Karpas-422 (cell line): Measurements from ENCODE around the gene ROBO1. TPM values are rescaled to one million over a fixed set of nuclear protein-coding genes. Genes with fewer than 3 reads are reported as not detected.

Experiments
- DNase-seq: peaks from one replicate; pipeline ENCODE4 v3.0.0-alpha.2; 2015
- H2AFZ ChIP-seq: fragments of 200-600 bp; sonication (generic); 2 replicates; pipeline ENCODE4 v1.6.1; 2014; ENCODE audit warnings: antibody characterized with exemption, low read length, mixed read lengths
- H3K27ac ChIP-seq: fragments of 200-600 bp; sonication (generic); 2 replicates; pipeline ENCODE4 v1.5.1; 2014; ENCODE audit warnings: mild to moderate bottlenecking, low read length, moderate library complexity
- H3K27me3 ChIP-seq: fragments of 200-600 bp; sonication (generic); 2 replicates; pipeline ENCODE4 v1.6.1; 2014; ENCODE audit warnings: low read length, mixed read lengths
- H3K36me3 ChIP-seq: fragments of 200-600 bp; sonication (generic); 2 replicates; pipeline ENCODE4 v1.6.1; 2014; ENCODE audit warnings: low read length, mixed read lengths; ENCODE audit not compliant: insufficient read depth
- H3K4me1 ChIP-seq: fragments of 200-600 bp; sonication (generic); 2 replicates; pipeline ENCODE4 v1.6.1; 2014; ENCODE audit warnings: mild to moderate bottlenecking, low read length, mixed read lengths
- H3K4me2 ChIP-seq: fragments of 200-600 bp; sonication (generic); 2 replicates; pipeline ENCODE4 v1.6.1; 2014; ENCODE audit warnings: low read length, low read depth, mild to moderate bottlenecking; ENCODE audit not compliant: poor library complexity, severe bottlenecking
- H3K4me3 ChIP-seq: fragments of 200-600 bp; sonication (generic); 2 replicates; pipeline ENCODE4 v1.5.1; 2014; ENCODE audit warnings: mild to moderate bottlenecking, antibody characterized with exemption, low read length, mixed read lengths
- H3K79me2 ChIP-seq: fragments of 200-600 bp; sonication (generic); 2 replicates; pipeline ENCODE4 v1.6.1; 2014; ENCODE audit warnings: mild to moderate bottlenecking, low read length, mixed read lengths
- H3K9ac ChIP-seq: fragments of 200-600 bp; sonication (generic); 2 replicates; pipeline ENCODE4 v1.6.0; 2014; ENCODE audit warnings: low read length
- H3K9me2 ChIP-seq: fragments of 200-600 bp; sonication (generic), shearing (Covaris generic); replicated peaks from 2 replicates; pipeline ENCODE4 v1.6.0; 2014; ENCODE audit warnings: mild to moderate bottlenecking, low read length, moderate library complexity; ENCODE audit not compliant: insufficient read depth
- H3K9me3 ChIP-seq: fragments of 300-700, 200-600 bp; sonication (generic); 2 replicates; pipeline ENCODE4 v1.6.1; 2014; ENCODE audit warnings: low read length, mixed read lengths
- H4K20me1 ChIP-seq: fragments of 200-600 bp; sonication (generic); 2 replicates; pipeline ENCODE4 v1.6.1; 2014; ENCODE audit warnings: mild to moderate bottlenecking, antibody characterized with exemption, low read length, low read depth; ENCODE audit not compliant: insufficient read depth
- total RNA-seq: library from RNA; depleted of rRNA; stranded (reverse); fragments of >200 nt; shearing (Covaris generic); gene quantifications from 2 replicates; pipeline ENCODE4 v1.2.3, GENCODE V29; 2014; ENCODE audit warnings: low replicate concordance

The ROBO1 gene
- total RNA-seq, 1 experiment from 2014 or later, result not detected

- Histone ChIP-seq H4K20me1 (no peaks in the 10 kb centered on the region), H3K4me1 (no peaks in the 10 kb centered on the region), H3K27me3 (no peaks in the 10 kb centered on the region), H3K36me3 (no peaks in the 10 kb centered on the region), H3K4me3 (no peak overlapping the region), H3K79me2 (no peaks in the 10 kb centered on the region), H3K9me3 (no peaks in the 10 kb centered on the region), H2AFZ (no peak overlapping the region), H3K4me2 (no peak overlapping the region), H3K9ac (no peak overlapping the region), H3K27ac (no peak overlapping the region), H3K9me2 (no peaks in the 10 kb centered on the region)
- no peak for DNase-seq
Observed at GRCh38 chr3:79297245-79297960, 470.4 kb downstream of the ROBO1 start.

GRCh38 chr3:79286882-79287281 is 480.9 kb downstream of the ROBO1 start:
- Histone ChIP-seq H3K79me2 (no peaks in the 10 kb centered on the region), H2AFZ (no peak overlapping the region), H3K9me3 (no peaks in the 10 kb centered on the region), H4K20me1 (no peaks in the 10 kb centered on the region), H3K4me2 (no peak overlapping the region), H3K27ac (no peak overlapping the region), H3K27me3 (no peaks in the 10 kb centered on the region), H3K36me3 (no peaks in the 10 kb centered on the region), H3K4me3 (no peak overlapping the region), H3K9ac (no peak overlapping the region), H3K9me2 (no peaks in the 10 kb centered on the region), H3K4me1 (no peaks in the 10 kb centered on the region)
- DNase-seq, result no peak

- Histone ChIP-seq H3K4me2 (no peak overlapping the region), H4K20me1 (no peaks in the 10 kb centered on the region), H3K9ac (no peak overlapping the region), H3K36me3 (no peaks in the 10 kb centered on the region), H3K27ac (no peak overlapping the region), H3K27me3 (no peaks in the 10 kb centered on the region), H3K4me3 (no peak overlapping the region), H3K79me2 (no peaks in the 10 kb centered on the region), H3K9me3 (no peaks in the 10 kb centered on the region), H3K4me1 (no peaks in the 10 kb centered on the region), H2AFZ (no peak overlapping the region), H3K9me2 (no peaks in the 10 kb centered on the region)
- no peak for DNase-seq
Observed at GRCh38 chr3:79285871-79286270, 481.9 kb downstream of the ROBO1 start.

- Histone ChIP-seq H4K20me1 (no peaks in the 10 kb centered on the region), H3K4me2 (no peak overlapping the region), H3K4me1 (no peaks in the 10 kb centered on the region), H3K27ac (no peak overlapping the region), H3K79me2 (no peaks in the 10 kb centered on the region), H3K36me3 (no peaks in the 10 kb centered on the region), H3K27me3 (no peaks in the 10 kb centered on the region), H3K4me3 (no peak overlapping the region), H3K9me2 (no peaks in the 10 kb centered on the region), H3K9me3 (no peaks in the 10 kb centered on the region), H2AFZ (no peak overlapping the region), H3K9ac (no peak overlapping the region)
- DNase-seq, result no peak
Observed at GRCh38 chr3:79285380-79285779, 482.4 kb downstream of the ROBO1 start.

GRCh38 chr3:79284781-79285180 is 483.0 kb downstream of the ROBO1 start:
- no peak for DNase-seq
- Histone ChIP-seq H3K36me3 (no peaks in the 10 kb centered on the region), H3K4me2 (no peak overlapping the region), H3K9me3 (no peaks in the 10 kb centered on the region), H3K27me3 (no peaks in the 10 kb centered on the region), H3K4me3 (no peak overlapping the region), H2AFZ (no peak overlapping the region), H3K79me2 (no peaks in the 10 kb centered on the region), H3K9ac (no peak overlapping the region), H3K9me2 (no peaks in the 10 kb centered on the region), H3K27ac (no peak overlapping the region), H3K4me1 (no peaks in the 10 kb centered on the region), H4K20me1 (no peaks in the 10 kb centered on the region)

- no peak overlapping the region for H3K27ac ChIP-seq
- H3K9ac ChIP-seq, result no peak overlapping the region
- no peaks in the 10 kb centered on the region for H3K9me2 ChIP-seq
- no peaks in the 10 kb centered on the region for H3K9me3 ChIP-seq
- H3K4me3 ChIP-seq, result no peak overlapping the region
- H3K36me3 ChIP-seq, result no peaks in the 10 kb centered on the region
- DNase-seq, result no peak
- no peaks in the 10 kb centered on the region for H4K20me1 ChIP-seq
- no peaks in the 10 kb centered on the region for H3K4me1 ChIP-seq
- H3K27me3 ChIP-seq, result no peaks in the 10 kb centered on the region
- H3K79me2 ChIP-seq, result no peaks in the 10 kb centered on the region
- H3K4me2 ChIP-seq, result no peak overlapping the region
- H2AFZ ChIP-seq, result no peak overlapping the region
Observed at GRCh38 chr3:79278681-79279080, 489.1 kb downstream of the ROBO1 start.

GRCh38 chr3:79268422-79268821 is 499.4 kb downstream of the ROBO1 start:
- no peaks in the 10 kb centered on the region for H4K20me1 ChIP-seq
- H3K9me3 ChIP-seq, result no peaks in the 10 kb centered on the region
- no peak overlapping the region for H3K27ac ChIP-seq
- H3K9me2 ChIP-seq, result no peaks in the 10 kb centered on the region
- H3K9ac ChIP-seq, result no peak overlapping the region
- DNase-seq, result no peak
- no peak overlapping the region for H3K4me3 ChIP-seq
- H3K36me3 ChIP-seq, result no peaks in the 10 kb centered on the region
- no peaks in the 10 kb centered on the region for H3K4me1 ChIP-seq
- H3K4me2 ChIP-seq, result no peak overlapping the region
- no peaks in the 10 kb centered on the region for H3K79me2 ChIP-seq
- no peaks in the 10 kb centered on the region for H3K27me3 ChIP-seq
- no peak overlapping the region for H2AFZ ChIP-seq

GRCh38 chr3:79264892-79265291 is 502.9 kb downstream of the ROBO1 start:
- no peak overlapping the region for H3K9ac ChIP-seq
- no peak overlapping the region for H2AFZ ChIP-seq
- H3K4me3 ChIP-seq, result no peak overlapping the region
- H3K36me3 ChIP-seq, result no peaks in the 10 kb centered on the region
- H3K9me3 ChIP-seq, result no peaks in the 10 kb centered on the region
- no peaks in the 10 kb centered on the region for H3K9me2 ChIP-seq
- H3K4me2 ChIP-seq, result no peak overlapping the region
- H3K4me1 ChIP-seq, result no peaks in the 10 kb centered on the region
- no peak overlapping the region for H3K27ac ChIP-seq
- H3K79me2 ChIP-seq, result no peaks in the 10 kb centered on the region
- no peak for DNase-seq
- H3K27me3 ChIP-seq, result no peaks in the 10 kb centered on the region
- H4K20me1 ChIP-seq, result no peaks in the 10 kb centered on the region
